HG03442 (cell line): ENCODE results near the gene KCNH6.

Source experiments
- ATAC-seq: cut with Tn5 transposase; IDR thresholded peaks from one replicate; pipeline ENCODE4 v1.9.1; 2021; ENCODE audit warnings: mild to moderate bottlenecking, moderate library complexity; ENCODE audit not compliant: unreplicated experiment

KCNH6 gene, protein sequence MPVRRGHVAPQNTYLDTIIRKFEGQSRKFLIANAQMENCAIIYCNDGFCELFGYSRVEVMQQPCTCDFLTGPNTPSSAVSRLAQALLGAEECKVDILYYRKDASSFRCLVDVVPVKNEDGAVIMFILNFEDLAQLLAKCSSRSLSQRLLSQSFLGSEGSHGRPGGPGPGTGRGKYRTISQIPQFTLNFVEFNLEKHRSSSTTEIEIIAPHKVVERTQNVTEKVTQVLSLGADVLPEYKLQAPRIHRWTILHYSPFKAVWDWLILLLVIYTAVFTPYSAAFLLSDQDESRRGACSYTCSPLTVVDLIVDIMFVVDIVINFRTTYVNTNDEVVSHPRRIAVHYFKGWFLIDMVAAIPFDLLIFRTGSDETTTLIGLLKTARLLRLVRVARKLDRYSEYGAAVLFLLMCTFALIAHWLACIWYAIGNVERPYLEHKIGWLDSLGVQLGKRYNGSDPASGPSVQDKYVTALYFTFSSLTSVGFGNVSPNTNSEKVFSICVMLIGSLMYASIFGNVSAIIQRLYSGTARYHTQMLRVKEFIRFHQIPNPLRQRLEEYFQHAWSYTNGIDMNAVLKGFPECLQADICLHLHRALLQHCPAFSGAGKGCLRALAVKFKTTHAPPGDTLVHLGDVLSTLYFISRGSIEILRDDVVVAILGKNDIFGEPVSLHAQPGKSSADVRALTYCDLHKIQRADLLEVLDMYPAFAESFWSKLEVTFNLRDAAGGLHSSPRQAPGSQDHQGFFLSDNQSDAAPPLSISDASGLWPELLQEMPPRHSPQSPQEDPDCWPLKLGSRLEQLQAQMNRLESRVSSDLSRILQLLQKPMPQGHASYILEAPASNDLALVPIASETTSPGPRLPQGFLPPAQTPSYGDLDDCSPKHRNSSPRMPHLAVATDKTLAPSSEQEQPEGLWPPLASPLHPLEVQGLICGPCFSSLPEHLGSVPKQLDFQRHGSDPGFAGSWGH

DNA sequence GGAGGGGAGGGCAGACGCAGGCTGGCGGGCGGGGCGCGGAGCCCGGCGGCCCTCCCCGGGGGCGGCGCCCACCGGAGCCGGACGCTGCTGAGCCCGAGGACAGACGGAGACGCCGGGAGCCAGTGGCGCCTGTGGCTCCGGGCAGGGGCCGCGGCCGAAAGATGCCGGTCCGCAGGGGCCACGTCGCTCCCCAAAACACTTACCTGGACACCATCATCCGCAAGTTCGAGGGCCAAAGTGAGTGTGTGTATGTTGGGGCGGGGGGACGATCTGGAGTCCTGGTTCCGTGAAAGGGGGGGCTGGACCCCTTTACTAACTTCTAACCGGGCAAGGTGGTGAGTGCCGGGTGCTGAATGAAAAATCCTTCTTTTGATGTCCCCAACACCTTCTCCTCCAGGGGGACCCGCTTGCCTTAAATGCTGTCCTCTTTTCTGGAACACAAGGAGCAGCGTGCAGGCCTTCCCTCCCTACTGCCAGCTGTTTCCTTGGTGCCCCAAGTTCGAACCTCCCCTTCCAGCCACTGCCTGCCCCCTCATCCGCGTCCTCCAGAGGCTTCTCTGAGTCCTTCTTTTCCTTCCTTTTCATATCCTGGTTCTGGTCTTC, at the start of gene KCNH6:
Gene KCNH6, plus strand, starts transcription at position 106 of the 603 bp plus-strand sequence. Its CDS starts 56 bp downstream, at position 162.
- no peak for ATAC-seq

DNA sequence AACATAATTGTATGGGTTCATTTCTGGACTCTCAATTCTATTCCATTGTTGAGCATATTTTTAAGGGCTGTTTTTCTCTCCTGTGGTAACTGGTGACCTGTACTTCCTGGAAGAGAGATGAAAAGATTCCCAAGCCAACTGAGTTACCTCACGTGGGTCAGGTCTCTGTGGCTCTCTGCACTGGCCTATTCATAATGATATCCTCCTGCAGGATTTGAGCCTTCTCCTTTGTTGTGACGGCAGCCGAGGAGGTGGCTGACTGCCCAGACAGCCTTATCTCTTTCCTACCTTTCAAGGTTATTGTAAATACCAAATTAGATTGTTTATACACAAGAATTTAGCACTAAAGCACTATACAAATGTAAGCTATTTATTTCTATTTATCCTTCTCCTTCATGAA, 49.0 kb upstream of the KCNH6 start:
- ATAC-seq = no peak

DNA sequence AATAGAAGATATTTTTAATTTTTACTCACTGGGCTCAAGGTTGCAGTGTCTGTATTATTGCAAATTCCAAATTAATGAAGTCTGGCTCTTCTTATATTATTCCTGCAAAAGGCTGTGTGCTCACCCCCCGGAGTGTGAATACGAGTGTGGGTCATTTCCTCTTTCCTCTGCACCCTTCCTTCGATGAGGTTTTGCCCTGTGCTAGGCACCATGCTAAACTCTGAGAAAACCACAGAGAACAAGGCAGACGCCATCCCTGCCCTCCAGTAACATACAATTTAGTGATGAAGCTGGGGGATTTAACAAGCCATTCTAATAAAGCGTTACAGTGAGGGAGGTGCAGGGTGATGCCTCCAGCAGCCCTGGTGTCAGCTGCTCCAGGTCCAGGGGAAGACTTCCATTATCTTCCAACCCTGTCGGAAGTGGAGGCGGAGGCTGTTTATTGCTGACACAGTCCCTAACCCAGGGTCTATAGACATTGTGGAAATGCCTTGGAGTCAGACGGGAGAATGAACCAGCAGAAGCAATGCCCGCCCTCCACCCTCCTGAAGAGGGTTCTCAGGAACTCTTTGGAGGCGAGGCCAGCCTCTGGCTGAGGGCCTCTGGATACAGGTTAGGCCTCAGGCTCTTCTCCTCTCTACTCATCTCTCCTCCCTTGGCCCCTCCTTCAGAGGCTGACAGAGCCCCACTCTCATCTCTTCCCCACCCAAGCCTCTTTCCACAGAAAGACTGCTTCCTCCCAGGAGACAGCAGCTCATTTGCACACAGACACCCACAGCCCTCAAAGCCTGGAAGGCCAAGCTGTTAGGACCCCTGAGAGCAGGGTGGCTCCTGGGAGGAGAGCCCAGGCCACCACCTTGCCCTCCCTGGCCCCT, 48.3 kb upstream of the KCNH6 start:
- no peak for ATAC-seq

DNA sequence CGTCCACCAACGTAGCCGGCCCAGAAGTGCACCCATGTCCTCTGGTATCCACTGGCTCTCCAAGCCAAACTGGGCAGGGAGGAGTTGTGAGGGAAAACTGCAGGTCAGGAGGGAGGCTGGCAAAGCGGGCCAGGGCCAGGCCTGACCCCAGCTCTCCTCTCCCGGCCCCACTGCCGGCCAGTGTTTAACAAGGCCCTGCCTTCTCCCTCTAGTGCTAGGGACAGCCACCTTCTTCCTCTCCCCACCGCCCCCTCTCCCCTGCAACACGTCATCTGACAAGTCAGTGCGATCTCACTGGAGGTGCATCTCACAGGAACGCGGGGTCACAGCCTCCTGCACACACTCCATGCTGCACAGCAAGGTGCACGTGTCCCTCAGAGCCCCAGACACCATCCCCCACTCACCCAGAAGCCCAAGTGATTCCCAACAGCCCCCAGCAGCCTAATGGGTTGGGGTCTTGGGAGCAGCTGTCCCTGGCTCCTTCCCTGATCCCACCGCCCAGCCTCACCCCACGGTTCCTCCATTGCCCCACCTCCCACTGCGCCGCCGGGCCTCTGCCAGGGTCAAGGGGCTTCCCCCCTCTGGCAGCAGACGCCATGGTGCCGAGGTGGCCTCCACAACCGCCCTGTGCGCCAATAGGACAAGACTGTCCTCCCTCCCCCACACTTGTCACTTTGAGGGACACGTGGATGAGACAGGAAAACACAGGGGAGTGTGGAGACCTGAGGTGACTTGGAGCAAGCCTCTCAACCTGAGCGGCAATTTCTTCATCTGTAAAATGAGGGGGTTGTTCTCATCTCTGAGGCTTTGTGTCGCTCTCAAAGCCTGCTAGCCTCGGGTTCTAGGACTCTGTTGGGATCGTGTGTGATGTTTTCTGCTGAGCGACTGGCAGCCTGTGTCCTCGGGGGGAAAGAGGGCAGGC, 47.4 kb upstream of the KCNH6 start:
- no peak for ATAC-seq

DNA sequence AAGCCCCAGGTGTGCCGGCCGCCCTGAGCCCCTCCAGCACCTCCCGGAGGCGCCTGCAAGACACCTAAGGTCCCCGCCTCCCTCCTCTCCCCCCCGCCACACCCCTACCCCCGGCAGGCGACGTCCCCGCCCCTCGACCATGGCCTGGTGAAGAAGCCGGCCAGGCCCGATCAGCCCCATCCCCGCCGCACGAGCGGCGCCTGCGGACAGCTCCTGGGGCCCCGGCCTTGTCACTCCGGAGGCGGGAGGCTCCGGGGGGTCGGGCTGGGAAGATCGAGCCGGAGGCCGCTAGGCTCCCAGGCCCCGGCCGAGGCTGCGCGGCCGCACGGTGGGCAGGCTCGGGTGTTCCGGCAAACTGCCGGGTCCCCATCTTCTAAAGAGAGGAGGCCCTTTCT, 46.7 kb upstream of the KCNH6 start:
- no peak for ATAC-seq

DNA sequence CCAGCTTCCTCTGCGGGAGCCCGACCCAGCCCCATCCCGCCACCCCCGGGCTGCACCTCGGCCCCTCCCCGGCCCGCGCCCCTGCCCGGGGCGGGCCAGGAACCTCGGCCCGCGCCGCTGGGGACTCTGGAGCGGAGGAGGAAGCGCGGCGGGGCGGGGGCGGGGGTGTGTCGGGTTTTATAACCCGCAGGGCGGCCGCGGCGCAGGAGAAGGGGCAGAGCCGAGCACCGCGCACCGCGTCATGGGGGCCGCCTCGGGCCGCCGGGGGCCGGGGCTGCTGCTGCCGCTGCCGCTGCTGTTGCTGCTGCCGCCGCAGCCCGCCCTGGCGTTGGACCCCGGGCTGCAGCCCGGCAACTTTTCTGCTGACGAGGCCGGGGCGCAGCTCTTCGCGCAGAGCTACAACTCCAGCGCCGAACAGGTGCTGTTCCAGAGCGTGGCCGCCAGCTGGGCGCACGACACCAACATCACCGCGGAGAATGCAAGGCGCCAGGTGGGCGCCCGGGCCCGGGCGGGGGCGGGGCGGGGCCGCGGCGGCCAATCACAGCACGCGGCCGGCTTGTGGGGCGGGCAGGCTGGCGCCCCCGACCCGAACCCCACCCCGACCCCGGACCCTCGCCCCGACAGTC, 46.2 kb upstream of the KCNH6 start, which contains the start of gene ACE:
Gene ACE, plus strand, starts transcription at position 208 of the 626 bp plus-strand sequence. Its CDS starts 34 bp downstream, at position 242.
- ATAC-seq = peak; percentile 40

DNA sequence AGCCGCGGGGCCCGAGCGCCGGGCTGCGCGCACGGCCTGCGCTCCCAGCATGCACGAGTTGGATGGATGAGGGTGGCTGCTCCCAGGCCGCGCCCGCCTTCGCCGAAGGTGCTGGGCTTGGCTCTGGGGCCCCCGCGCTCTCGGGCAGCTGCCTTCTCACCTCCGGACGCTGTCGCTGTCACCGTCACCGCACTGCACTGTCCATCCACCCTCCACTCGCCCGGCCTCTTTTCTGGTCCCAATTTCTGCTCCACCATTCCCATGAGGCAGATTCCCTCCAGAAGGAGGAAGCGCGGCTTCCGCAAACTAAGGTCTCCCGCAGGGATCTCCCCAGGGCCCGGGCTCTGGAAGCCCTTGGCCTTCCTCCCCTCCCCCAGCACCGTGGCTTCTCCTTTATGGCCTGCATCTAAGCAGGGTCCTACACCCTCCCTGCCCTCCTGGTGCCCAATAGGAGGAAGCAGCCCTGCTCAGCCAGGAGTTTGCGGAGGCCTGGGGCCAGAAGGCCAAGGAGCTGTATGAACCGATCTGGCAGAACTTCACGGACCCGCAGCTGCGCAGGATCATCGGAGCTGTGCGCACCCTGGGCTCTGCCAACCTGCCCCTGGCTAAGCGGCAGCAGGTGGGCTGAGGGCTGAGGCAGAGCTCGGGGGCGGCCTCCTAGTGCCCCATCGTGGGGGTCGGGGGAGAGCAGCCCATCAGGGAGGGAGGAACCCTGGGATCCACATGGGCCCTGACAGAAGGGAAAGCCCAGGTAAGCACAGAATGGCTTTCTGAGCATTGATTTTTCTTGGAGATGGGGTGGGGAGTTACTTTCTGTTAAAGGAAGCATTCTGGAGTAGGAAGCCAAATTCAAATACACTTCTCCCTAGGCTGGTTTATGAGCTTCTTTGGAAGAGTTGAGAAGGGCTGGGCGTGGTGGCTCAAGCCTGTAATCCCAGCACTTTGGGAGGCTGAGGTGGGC, 45.4 kb upstream of the KCNH6 start:
- ATAC-seq = no peak

DNA sequence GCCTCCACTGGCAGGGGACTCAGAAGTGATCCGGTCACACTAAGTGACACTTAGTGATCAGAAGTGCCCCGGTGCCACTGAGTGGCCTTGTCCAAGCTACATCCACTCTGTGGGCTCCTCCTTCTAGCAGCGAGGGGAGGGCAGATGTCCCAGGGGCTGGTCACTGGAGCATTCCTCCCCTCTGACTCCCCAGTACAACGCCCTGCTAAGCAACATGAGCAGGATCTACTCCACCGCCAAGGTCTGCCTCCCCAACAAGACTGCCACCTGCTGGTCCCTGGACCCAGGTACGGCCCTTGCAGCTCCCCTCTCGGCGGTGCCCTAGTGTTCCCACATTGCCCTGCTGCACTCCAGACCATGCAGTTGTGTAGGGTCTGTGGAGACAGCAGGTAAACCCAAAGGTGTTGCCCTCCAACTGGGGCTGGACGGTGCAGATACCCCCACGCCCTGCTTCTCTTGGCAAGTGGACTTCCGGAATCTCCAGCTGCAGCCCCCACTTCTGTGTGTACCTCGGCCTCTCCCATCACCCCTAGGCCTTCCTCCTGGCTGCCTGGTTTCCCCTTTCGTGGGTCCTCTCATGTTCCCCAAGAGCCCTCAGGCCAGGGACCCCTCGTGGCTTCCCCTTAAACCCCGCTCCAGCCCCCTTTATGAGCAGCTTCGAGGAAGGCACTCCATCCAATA, 44.2 kb upstream of the KCNH6 start:
- no peak for ATAC-seq

DNA sequence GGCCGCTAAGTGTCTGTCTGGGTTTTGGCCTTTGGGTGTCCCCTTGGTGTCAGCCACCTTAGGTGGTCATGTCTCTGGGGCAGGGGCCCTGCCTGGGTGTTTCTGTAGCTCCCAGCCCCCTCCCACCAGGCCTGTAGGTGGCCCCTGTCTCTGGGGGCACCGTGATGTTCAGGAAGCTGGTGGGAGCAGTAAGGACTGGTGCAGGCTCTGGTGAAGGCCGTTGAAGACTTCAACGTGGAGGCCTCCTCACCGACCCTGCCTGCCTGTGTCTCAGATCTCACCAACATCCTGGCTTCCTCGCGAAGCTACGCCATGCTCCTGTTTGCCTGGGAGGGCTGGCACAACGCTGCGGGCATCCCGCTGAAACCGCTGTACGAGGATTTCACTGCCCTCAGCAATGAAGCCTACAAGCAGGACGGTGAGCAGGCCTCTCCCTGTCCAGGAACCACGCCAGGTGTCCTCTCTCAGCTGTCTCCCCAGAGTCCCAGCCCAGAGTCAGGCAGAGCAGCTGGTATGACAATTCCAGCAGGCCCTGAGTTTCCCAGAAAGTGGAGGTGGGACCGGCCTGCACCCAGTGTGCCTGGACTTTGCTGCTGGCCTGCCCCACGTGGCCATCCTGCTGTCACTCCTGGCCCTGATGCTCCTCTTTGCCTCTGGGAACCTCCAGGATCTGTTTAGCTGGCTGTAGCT, 43.5 kb upstream of the KCNH6 start:
- no peak for ATAC-seq

DNA sequence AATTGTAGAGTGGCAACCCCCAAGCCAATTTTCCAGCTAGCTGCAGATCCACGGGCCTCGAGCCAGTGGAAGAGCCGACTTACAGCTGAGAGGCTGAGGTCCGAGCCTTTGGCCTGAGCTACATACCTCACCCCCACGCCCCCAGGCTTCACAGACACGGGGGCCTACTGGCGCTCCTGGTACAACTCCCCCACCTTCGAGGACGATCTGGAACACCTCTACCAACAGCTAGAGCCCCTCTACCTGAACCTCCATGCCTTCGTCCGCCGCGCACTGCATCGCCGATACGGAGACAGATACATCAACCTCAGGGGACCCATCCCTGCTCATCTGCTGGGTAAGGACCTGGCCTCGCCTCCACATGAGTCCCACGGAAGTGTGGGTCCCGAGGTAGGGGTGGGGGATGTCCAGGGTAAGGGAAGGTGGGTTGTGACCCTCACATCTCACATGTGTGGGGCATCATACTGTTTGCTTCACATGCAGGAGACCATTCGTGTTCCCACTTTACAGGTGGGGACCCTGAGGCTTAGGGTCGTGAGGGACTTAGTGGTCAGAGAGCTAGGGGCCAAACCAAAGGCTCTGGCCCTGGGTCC, 42.9 kb upstream of the KCNH6 start:
- no peak for ATAC-seq

DNA sequence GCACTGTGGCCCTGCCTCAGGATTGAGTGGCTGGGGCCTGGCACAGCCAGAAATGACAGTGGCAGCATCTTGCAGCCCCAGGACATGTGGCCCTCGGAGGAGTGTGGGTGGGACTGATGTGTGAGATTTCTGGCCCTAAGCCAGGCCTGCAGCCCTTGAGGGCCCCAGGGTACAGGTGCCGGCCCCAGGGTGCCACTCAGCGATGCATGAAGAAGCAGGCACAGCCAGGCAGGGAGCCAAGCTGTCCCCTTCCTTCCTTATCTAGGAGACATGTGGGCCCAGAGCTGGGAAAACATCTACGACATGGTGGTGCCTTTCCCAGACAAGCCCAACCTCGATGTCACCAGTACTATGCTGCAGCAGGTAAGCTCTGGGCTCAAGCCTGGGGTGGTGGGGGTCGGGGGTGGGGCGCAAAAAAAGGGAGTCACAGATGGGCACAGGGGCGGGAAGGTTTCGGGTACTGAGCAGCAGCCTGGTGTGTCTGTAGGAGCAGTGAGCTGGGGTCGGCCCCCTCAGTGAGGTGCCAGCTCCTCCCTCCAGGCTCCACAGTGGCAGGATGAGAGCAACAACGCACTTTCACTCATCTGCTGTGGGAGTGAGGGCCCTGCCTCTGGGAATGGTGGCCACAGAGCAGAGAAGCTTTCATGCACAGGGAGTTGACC, 42.2 kb upstream of the KCNH6 start:
- no peak for ATAC-seq

DNA sequence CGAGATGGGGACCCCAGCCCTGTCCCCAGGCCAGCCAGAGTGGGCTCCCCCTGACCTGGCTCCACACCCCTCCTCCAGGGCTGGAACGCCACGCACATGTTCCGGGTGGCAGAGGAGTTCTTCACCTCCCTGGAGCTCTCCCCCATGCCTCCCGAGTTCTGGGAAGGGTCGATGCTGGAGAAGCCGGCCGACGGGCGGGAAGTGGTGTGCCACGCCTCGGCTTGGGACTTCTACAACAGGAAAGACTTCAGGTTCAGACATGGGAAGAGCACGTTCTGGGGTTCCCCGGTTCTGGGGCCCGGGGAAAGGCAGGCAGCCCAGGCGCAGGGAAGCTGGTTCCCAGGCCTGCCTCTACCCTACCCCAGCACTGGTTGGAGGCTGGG, 41.7 kb upstream of the KCNH6 start:
- no peak for ATAC-seq

DNA sequence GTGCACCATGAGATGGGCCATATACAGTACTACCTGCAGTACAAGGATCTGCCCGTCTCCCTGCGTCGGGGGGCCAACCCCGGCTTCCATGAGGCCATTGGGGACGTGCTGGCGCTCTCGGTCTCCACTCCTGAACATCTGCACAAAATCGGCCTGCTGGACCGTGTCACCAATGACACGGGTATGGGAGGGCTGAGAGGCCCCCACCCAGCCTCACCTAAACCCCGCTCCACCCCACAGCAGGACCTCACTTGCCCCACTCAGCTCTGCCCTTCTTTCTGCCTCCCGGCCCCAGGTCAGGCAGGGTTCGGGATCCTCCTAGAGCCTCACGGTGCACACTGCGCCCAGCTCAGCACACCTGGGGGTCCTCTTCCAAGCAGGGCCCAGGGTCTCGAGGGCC, 40.6 kb upstream of the KCNH6 start:
- ATAC-seq = no peak

DNA sequence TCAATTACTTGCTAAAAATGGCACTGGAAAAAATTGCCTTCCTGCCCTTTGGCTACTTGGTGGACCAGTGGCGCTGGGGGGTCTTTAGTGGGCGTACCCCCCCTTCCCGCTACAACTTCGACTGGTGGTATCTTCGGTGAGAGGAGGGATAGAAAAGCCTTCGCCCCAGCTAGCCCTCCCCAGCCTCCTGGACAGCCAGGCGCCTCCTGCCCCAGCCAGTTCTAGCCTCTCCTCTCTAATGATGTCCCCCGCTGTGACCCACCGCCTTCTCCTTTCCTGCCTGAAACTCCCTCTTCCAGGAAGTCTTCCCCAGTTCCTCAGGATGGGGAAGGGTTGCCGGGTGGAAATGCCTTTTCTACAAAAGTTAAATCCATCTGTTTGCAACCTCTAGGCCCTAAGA, 40.1 kb upstream of the KCNH6 start:
- ATAC-seq = no peak

DNA sequence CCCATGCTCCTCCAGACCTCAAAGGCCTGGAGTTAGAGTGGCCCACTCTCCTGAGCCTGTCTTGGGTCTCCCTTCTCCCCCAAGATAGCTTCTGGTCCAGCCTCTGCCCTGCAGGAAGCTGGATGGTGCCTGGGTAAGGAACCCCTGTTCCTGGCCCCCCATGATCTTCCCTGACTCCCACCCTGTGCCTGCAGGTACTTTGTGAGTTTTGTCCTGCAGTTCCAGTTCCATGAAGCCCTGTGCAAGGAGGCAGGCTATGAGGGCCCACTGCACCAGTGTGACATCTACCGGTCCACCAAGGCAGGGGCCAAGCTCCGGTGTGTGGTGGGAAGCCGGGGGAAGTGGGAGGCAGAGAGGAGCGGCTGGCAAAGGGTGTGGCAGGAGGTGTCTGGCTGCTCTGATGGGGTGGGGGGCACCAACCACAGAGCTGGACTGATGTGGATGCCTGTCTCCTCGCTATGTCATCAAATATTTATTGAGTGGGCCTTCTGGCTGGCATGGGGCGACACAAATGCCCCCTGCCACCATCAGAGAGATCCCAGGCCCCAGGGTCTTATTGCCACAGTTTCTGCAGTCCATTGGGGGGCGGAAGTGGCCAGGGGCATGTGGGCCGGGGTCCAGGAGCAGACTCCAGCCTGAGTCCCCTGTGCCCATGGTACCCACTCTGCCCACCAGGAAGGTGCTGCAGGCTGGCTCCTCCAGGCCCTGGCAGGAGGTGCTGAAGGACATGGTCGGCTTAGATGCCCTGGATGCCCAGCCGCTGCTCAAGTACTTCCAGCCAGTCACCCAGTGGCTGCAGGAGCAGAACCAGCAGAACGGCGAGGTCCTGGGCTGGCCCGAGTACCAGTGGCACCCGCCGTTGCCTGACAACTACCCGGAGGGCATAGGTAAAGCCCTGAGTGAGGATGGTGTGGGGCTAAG, 39.2 kb upstream of the KCNH6 start:
- no peak for ATAC-seq
